Activated gamma-delta T cell (primary cell): ENCODE results near the gene SLCO3A1.

Source experiments
- DNase-seq: peaks from one replicate; lab custom pipeline; 2025; lab: John Stamatoyannopoulos, UW

SLCO3A1 gene

DNA sequence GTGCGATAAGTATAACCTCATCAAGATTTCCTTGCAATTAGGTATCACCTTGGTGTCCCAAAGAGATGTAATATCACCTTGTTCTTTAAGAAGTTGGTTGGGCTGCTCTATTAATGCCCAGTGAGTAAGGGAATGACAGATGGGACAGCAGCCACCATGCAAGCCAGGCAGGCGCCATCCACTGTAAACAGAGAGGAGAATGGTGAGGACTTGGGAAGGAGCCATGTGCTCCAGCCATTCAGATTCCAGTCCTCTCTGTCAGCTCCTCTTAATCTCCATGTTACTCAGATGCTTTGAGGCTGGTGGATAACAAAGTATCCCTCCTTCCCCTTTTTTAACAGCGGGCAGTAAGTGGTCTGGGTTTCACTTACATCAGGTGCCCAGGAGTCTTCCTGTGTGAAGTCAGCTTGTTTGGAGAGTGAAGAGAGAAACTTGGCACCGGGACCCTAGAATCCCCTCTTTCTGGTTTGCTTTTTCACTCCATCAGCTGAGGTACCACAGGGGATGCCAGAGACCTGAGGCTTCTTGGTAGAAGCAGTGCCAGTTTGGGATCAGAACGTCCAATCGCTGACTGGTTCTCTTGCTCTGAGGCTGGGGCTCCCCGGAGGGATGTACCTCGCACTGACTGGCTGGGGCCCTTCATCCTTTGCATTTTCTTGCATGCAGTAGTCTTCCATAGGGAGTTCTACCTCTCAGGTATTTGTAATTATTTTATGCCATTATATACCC is 29.5 kb downstream of the SLCO3A1 start:
- DNase-seq, result no peak

DNA sequence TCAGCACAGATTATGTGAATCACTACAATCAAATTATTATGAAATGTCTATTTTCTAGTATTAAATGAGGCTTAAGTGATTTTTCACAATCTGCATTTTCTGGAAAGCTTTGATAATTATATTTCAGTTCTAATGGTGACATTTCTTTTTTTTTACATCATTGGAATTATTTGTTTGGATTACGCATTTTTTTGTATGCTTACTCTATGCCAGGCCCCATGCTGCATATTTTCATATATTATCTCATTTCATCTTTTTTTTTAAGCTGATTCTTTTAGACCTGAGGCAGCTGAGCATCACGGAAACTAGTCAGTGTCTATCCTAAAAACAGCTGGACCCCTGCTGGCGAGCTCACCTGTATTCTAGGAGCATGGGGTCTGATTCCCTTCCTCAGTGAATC is 31.1 kb downstream of the SLCO3A1 start:
- DNase-seq, result no peak

- DNase-seq, result no peak
Observed at GRCh38 chr15:91885054-91885453, 31.5 kb downstream of the SLCO3A1 start.

DNA sequence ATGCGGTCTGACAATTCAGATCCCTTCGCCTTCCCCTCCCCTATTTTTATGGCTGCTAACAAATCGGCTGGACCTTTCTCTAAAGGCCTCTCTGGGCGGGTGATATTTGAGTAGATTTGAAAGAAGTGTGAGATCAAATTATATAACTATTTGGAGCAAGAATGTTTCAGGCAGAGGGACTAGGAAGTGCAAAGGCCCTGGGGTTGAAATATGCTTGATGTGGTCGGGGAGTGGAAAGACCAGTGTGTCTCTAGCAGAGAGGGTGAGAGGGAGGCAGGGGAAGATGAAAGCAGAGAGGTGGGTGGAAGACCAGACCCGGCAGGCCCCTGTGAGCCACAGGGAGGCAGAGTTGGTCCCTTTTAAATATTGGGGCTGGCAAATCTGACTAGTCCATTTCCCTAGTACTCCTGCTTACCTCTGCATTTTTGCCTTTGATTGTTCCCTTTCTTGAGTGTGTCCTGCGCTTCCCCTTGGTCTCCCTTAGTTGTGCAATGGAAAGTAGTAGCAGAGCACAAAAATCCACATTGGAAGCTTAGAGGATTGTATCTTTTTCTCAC is 32.3 kb downstream of the SLCO3A1 start:
- DNase-seq, result no peak

- DNase-seq, result no peak
Observed at GRCh38 chr15:91886878-91887277, 33.4 kb downstream of the SLCO3A1 start.

DNA sequence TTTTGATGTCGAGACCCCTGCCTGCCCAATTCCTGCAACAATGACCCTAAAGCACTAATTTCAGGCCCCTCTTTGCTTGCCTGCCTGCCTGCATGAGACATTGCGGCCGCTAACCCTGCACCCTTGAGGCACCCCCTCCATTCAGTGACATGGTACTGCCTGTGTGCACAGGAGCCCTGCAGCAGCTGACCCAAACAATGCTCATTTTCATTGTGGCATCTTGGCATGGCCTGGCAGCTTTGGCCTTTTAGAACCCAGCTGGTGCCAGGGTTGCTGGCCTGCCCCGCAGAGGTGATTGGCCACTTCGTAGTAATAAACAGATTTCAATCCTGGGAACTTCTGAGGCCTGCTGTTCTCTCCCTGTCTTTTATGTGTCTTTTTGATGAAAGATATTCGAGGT is 33.8 kb downstream of the SLCO3A1 start:
- no peak for DNase-seq

DNA sequence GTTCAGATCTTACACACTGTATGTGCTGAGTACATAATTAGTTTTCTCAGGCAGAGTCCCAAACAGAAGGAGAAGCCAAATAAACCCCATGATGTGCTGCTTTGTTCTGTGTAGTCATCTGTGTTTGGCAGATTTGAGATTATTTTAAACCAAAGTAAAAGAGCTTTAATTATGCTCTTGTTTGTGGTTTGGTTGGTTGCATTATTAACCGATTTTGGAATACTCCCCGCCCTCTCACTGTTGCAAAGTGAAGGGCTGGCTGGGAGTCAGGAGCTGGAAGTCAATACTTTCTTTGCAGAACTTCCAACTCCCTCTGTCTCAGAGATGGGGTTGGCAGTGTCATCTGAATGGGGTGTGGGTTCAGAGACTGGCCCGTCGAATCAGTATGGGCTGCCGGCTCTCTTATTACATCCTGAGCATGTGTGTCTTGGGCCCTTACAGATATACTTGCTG is 34.4 kb downstream of the SLCO3A1 start:
- DNase-seq, result no peak

DNA sequence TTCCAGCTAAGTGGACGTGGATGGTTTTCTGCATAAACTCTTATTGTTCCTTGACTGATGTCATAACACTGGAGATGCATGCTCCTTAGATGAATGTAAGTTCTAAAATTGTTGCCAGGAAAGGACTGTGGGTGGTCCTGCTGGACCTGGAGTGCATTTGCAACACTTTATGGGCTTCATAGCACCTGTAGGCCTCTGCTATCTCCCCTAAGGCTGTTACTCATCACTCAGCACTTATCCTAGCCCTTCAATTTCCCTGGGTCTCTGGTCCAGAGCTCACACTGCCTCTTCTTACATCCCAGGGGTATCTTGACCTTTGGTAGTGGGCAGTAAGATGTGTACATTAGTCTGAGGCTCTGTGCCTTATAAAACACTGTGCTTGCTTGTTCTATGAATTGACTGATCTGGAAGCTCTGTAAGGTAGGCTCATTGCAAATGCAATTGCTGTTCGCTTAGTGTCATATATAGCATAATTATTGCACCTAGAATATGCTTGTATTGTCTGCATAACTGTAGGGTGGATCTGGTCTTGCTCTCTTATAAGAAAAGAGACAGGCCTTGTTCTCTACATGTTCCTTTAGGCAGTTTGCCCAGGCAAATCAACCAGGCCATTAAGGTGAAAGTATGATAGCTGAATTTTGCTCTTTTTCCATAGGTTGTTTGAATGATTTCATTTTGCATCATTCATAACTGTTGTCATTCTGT is 35.8 kb downstream of the SLCO3A1 start:
- DNase-seq, result no peak

DNA sequence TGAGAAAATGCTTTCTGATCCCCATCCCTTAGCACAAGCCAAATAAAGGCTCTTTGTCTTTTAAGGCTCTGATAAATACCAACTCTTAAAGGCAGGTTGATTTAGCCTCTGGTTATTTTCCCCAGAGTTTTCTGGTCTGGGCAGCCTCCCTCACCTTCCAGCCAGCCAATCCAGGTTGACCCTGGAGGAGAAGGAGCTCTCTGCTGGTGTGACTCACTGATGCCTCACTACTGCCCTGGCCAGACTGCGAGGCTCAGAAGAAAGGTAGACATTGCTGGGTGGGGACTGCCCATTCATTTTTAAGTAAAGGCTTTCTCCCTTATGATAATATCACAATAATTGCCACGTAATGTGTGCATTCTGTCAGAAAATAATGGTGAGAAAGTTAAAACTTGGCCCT is 37.1 kb downstream of the SLCO3A1 start:
- DNase-seq, result no peak

DNA sequence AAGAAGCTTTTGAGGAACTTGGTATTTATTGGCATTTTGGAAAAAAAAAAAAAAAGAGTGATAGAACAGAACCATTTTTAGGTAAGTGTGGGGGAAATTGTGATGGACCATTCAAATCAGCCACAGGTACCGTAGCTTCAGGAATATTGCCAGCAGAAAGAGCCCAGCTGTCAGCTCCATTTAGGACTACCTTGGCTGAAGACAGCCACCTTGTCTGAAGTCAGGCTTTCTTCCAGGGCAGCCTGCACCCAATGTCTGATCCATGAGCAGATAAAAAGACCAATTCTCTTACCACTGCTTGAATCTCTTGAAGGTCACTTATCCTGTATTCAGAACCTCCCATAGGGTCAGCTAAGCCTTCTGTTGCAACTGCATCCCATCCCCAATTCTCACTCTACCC is 37.6 kb downstream of the SLCO3A1 start:
- DNase-seq, result no peak

DNA sequence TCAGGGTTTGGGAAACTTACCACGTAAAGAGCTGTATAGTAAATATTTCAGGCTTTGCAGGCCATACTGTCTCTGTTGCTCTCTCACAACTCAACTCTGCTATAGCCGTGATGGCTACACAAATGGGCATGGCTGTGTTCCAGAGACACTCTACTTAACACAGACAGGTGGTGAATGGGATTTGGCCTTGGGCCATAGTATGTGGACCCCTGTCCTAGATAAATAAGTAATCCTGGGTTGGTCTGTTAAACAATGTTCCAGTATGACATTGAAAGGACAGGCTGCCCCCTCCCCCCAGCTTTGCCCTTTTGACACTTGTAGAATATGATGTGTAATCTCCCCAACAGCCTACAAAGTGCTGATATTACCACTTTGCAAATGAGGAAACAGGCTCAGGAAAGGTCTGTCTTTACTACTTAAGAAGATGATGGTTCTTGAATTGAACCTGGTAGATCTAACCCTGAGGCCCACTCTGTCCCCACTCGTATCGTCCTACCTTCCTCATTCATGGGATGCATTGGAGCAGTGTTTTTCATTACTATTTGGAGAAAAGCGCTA is 38.4 kb downstream of the SLCO3A1 start:
- no peak for DNase-seq

DNA sequence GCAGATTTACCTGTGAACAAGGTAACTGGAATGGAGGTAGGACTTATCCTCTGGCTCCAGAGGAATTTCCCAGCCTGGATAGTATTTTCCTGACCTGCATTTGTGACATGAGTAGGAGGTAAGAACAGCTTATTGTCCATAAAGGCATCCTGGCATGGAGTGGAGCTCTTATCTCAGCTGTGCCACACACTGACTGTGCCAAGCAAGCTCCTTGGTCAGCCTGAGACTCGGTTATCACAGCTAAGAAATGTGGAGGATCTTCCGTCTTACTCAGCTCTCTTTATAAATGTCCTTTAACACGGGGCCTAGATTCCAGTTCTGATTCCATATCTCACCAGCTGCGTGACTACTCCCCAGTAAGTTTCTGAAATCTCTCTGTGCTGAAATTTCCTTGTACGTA is 38.9 kb downstream of the SLCO3A1 start:
- no peak for DNase-seq

DNA sequence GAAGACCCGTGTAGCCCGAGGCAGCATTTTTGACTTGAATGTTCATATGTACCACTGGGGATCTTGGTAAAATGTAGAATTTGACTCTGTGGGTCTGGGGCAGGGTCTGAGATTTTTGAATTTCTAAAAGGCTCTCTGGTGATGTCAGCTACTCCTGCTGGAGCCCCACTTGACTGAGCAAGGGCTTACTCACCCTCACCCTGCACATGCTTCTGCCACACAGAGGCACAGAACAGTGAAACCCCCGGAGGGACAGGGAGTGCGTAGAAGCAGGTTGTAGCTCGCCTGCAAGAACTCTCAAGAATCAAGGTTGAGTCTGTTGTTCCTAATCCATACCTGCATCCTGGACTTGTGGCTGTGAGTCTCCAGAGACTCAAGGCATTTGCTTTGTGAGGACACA is 41.1 kb downstream of the SLCO3A1 start:
- no peak for DNase-seq

- DNase-seq, result no peak
Observed at GRCh38 chr15:91895051-91895450, 41.5 kb downstream of the SLCO3A1 start.

DNA sequence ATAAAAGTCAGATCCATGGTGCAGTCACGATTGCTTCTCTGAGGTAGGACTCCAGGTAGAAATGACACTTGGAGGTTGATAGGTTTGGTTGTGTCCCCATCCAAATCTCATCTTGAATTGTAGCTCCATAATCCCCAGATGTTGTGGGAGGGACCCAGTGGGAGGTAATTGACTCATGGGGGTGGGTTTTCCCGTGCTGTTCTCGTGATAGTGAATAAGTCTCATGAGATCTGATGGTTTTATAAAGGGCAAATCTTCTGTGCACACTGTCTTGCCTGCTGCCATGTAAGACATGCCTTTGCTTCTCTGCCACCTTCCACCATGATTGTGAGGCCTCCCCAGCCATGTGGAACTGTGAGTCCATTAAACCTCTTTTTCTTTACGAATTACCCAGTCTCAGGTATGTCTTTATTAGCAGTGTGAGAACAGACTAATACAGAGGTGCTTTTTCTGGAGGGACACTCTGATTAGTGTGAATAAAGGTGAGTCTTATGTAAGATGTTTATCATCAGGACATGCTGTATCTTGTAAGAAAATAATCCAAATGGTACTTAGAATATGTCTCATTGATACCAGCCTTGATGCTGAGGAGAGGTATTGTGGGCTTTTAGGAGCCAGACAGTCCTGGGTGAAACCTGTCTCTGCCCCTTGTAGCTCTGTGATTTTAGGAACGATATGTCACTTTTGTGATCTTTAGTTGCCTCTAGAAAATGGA is 43.0 kb downstream of the SLCO3A1 start:
- no peak for DNase-seq

DNA sequence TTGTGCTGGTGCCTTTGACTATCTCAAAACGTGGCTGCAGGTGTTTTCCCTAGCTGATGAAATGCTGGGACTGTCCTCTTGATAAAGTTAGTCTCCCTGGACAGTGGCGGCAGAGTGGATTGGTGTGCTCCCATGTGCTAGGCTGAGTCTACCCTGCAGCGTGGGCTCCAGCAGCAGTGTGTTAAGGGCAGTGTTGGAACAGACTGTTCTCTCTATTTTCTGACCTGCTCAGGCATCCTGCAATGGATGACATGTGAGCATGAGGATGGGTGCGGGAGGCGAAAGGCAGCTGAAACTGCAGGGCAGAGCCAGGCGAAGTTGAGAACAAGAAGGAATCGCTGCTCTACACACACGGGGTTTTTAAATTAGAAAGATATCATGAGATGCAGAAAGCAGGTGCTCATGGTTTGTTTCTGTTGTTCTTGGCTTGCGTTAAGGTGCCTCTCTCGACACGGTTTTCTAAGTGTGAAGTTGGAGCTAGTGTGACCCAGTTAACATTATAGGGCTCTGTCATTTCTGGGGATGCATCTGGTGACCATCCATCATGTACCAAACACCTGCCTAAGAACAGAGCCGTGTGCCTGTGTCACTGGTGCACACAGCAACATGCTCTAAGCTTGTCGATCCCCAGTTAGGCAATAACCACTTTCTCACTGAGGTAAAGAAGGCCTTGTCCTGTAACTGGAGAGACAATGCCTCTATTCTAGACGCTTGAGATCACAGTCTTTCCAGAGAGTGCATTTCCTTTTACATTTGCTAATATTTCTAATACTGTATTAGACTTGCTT is 44.3 kb downstream of the SLCO3A1 start:
- no peak for DNase-seq

- no peak for DNase-seq
Observed at GRCh38 chr15:91898843-91899242, 45.3 kb downstream of the SLCO3A1 start.

GRCh38 chr15:91904942-91905341 is 51.4 kb downstream of the SLCO3A1 start:
- DNase-seq, result no peak

DNA sequence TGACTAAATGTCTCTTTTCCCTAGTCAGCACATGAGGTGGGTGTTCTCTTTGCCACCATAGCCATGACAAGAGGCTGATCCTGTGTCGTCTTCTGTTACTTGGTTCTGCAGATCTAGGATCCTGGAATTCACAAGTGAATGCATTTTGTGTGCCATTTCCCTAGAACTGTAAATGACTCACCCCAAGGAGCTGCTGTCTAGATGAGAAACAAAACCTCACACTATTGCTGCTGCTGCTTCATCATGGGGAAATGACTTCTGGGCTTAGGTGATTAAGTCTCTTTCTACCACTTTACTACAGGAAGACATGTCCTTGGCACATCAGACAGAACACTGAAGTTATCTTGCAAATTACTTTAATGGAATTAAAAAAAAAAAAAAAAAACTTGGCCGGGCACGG is 54.9 kb downstream of the SLCO3A1 start:
- DNase-seq, result no peak

DNA sequence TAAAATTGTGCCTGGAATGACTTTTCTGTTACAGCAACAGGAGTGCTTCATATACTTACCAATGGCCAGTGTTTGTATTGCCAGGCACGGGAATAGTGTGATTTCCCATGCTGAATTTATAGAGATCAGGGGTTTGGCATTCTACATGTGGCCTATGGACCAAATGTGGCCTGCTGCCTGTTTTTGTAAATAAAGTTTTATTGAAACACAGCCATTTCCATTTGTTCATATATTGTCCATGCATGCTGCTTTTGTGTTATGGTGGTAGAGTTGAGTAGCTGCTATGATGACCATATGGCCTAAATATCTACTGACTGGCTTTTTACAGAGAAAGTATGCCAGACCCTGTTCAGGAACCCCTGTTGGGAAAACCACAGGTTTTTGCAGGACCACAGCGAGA is 55.6 kb downstream of the SLCO3A1 start:
- DNase-seq, result no peak

GRCh38 chr15:91909574-91909973 is 56.1 kb downstream of the SLCO3A1 start:
- no peak for DNase-seq

DNA sequence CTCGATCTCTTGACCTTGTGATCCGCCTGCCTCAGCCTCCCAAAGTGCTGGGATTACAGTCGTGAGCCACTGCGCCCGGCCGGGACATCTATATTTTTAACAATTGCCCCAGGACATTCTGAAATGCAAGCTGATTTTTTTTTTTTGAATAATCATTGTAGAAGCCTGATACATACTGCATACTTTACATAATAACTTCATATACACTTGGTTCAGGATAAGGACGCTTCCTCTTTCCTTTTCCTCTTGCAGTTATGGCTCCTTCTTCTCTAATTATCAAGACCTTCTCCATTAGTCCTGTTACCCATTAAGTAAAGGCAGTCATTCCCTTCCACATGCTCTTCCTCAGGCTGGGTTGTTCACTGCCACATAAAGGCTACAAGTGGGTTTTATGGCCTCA is 58.3 kb downstream of the SLCO3A1 start:
- no peak for DNase-seq
